HG02884 (cell line): Measurements from ENCODE around the gene FBXO3.
A peak's percentile ranks its signal among the peaks of the same experiment; 100 is the strongest.
"Not testable (repeated sequence)": the region's sequence is repeated elsewhere in the genome, so short reads cannot be mapped to it uniquely, and the experiment has no call there.

ENCODE experiments used
- ATAC-seq: cut with Tn5 transposase; IDR thresholded peaks from one replicate; pipeline ENCODE4 v1.9.1; 2021; ENCODE audit warnings: mild to moderate bottlenecking, moderate library complexity; ENCODE audit not compliant: unreplicated experiment

Gene FBXO3, protein sequence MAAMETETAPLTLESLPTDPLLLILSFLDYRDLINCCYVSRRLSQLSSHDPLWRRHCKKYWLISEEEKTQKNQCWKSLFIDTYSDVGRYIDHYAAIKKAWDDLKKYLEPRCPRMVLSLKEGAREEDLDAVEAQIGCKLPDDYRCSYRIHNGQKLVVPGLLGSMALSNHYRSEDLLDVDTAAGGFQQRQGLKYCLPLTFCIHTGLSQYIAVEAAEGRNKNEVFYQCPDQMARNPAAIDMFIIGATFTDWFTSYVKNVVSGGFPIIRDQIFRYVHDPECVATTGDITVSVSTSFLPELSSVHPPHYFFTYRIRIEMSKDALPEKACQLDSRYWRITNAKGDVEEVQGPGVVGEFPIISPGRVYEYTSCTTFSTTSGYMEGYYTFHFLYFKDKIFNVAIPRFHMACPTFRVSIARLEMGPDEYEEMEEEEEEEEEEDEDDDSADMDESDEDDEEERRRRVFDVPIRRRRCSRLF

DNA sequence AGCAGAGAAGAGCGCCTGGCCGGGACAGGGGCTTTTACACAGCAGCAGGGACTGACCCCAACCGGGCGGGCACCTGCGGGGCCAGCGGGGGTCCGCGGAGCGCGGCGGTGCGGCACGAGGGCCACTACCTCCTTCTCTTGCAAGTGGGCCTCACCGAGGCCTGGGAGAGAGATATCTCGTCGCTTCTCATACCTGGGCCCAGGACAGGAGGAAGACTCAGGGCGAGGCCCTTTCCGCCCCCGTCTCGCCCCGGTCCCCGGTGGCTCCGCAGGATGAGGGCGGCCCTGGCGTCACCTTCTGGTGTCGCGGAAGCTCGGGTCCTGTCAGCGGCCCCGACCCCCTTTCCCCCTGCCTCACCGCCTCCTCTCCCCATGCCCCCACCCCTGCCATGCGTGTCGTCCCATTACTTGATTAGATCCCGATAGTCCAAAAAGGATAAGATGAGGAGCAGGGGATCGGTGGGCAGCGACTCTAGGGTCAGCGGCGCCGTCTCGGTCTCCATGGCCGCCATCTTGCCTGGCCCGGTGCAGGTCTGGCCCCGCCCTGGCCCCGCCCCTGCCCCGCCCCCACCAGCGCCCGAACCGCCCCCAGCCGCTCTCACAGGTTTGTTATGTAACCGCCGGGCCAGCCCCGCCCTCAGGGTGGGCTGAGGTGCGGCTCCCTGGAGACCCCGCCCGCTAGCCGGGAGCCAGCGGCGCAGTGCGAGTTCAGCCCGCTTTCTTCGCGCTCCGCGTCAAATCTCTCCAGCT lies at the start of gene FBXO3:
TSS of gene FBXO3 (minus strand) at position 534 of the 749 bp plus-strand sequence. CDS start at position 511, 23 bp downstream.
- ATAC-seq, result peak; percentile 66

DNA sequence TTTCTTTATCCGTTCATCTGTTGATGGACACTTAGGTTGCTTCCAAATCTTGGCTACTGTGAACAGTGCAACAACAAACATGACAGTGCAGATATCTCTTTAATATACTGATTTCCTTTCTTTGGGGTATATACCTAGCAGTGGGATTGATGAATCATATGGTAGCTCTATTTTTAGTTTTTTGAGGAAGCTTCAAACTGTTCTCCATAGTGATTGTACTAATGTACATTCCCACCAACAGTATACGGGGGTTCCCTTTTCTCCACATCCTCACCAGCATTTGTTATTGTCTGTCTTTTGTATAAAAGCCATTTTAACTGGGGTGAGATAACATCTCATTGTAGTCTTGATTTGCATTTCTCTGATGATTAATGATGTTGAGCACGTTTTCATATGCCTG lies 48.7 kb upstream of the FBXO3 start:
- not testable (repeated sequence) for ATAC-seq

DNA sequence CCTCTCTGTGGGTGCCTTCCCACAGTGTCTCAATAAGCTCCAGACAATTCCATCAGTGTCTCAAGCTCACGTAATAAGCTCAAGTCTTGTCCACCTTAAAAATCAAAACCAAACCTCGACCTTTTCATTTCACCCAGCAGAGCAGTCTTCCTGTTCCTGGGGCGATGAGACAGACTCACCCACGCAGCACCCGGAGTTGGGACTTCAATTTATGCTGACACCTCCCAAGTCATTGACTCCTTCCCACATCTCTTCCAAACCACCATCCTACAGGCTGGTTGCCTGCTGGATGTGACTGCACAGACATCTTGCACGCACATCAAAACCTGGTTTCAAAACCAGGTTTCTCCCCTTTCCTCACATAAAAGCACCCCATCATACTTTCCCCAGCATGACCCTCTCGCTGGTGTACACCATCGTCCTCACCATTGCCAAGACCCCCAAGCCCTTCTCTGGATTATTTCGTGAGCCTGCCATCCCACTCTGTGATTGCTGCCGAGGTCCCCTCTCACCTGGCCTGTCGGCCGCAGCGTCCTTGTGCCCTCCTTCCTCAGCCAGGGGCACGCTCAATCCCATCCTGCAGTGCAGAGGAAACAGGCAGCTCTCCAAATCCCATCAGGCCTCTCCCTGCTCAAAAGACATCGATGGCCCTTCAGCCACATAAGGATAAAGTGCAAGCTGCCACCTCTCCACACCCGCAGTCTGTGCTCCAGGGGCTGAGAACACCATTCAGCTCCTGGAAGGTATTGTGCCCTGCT lies 45.1 kb upstream of the FBXO3 start:
- no peak for ATAC-seq

DNA sequence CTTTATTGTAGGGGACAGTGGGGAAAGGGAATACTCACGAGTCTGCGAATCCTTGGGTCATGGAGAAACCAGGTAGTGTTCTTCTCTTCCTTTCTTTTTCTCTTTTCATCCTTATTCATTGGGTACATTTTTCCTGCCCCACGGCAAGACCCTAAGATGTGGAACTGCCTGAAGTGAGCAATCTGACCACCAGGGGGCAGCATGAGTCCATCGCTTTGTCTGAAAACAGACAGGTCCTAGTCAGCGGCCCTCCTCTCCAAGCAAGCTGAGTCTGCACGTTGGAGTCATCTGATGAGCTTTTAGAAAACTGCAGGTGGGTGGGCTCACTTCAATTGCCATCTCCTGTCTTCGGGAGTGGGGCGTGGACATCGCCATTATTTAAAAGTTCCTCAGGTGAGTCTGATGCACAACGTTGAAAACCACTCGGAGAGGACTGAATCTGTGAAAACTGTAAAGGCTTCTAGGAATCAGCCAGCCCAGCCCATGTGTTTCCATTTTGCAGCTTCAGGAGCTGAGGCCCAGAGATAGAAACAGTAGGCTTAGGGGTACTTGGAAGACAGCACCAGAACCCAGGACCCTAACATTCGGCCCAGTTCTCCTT lies 34.0 kb upstream of the FBXO3 start:
- peak; percentile 65 for ATAC-seq

DNA sequence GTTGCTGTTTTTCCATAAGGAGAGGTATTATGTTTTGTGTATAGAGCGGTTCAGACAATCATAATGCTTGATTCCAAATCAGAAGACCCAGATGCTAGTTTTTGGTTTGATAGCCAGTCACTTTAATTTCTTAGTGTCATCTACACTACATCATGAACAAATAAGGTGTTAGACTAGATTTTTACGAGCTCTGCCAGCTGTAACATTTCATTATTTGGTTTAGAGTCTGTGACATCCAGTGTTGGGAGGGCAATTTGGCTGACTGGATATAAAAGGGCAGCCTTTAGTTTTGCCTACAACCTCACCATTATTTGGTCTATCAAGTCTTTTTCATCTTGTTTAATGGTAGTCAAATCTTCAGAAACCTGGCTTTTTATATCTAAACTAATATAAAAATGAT lies 30.2 kb upstream of the FBXO3 start:
- no peak for ATAC-seq

DNA sequence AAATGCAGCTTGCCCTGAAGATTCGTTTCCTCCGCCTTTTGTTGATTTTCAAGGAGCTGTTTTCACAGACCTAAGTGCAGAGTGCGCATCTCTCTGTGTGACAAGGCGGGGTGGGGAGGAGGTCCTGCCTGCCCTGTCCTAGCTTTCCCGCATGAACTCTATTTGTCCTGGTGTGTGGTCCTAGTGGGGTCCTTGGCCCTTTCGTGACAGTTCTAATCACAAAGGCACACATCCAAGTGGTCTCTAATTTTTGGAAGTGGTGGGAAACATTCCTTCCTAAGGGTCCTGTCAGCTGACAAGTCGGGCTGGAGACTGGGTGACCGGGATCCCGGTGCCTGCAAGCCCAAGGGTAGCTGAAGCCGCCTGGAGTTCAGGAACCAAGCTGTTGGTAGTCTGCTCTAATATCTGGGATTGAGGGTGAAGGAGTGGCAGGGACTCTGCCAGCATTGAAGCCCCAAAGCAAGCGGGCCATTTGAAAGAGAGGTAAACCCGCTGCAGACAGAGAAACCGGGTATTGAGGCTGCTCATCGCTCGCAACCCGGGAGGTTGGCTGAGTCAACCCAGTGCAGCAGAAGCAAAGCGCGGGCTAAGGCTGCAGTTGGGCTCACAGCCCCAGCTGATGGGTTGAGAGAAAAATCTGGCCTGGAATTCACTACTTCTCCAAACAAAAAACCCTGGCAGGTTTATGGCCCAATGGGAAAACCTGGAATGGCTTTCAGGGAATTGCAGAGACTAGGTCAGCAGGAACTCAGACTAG lies 28.1 kb upstream of the FBXO3 start:
- no peak for ATAC-seq

DNA sequence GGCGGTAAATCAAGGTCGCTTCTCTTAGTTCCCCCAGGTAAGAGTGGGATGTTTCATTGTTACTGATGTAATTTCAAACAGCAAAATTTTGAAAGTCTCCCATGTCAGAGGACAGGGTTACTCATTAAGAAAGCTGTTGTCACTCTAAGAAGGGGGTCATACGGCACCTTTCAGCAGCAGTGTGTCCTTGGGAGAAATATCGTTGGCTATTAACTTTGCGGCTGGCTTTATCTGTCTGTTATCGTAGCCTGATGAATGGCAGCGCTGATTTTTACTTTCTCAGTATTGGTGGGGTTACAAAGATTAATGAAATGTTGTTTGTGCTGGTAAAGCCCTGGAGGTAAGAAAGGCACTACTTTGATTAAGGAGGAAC lies 27.5 kb upstream of the FBXO3 start:
- no peak for ATAC-seq

DNA sequence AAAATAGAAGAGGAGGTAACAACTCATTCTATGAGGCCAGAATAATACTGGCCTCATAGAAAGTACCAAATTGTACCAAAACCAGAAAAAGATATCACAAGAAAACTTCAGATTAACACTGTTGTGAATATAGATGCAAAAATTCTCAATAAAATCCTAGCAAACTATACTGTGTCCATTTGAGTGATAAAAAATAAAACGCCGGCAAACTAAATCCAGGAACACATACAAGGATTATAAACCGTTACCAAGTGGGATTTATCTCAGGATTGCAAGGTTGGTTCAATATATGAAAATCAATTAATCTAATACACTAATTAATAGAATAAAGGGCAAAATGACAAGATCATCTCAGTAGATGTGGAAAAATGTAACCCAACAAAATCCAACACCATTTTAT lies 23.6 kb upstream of the FBXO3 start:
- no peak for ATAC-seq

DNA sequence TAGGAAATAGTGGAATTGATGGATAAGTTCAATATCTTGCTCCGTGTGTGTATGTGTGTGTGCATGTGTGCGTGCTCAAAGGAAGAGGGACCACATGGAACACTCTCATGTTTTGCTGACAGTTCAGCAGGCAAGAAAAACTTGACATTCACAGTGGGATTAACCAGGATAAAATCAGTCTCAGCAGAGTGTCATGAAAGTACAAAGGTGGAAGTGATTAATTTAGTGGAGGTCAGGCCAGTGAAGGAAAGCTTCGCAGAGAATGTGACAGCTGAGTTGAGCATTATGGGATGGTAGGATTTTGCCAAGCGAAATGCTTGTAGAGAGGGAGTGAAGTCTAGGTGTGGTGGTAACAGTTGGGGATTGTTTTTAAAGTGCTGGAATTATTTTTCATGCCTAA lies 15.7 kb upstream of the FBXO3 start:
- ATAC-seq, result no peak

DNA sequence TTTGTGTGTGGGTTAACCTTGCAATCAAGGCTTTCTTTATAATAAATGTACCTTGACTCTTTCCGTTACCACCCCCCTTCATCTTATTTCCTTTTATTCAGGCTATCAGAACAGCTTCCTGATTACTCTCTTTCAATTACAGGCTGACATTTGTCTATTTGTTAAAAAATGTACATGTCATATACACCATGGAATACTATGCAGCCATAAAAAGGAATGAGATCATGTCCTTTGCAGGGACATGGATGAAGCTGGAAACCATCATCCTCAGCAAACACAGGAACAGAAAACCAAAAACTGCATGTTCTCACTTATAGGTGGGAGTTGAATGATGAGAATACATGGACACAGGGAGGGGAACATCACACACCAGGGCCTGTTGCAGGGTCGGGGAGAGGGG lies 13.8 kb upstream of the FBXO3 start:
- ATAC-seq, result not testable (repeated sequence)

DNA sequence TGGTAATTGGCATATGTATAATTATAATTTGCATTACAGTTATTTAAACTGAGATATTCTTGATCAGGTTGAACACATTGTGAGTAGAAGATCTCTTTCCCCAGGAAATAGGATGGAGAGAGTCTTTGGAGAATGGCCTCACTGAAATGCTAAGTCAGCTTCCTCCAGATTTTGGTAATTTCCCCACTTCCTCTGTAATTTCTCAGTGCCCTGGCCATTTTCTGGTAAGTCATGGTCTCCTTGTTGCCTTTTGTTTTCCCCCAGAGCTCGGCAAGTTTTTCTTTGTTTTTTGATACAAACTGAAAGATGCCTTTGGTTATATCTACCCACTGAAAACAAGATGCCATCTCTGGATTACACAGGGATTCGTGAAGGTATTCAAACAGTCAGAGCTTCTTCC lies 12.8 kb upstream of the FBXO3 start:
- no peak for ATAC-seq

DNA sequence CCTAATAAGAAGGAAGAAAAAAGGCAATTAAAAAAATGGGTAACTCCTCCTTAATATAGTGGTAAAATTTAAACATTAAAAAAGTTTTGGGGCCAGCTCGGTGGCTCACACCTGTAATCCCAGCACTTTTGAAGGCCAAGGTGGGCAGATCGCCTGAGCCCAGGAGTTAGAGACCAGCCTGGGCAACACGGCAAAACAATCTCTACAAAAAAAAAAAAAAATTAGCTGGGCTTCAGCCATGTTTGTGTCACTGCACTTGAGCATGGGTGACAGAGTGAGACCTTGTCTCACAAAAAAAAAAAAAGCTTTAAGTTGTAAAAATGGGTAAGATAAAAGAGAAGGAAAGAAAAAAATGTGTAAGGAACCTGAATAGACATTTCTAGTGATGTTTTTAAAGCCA lies 11.3 kb upstream of the FBXO3 start:
- ATAC-seq, result no peak

DNA sequence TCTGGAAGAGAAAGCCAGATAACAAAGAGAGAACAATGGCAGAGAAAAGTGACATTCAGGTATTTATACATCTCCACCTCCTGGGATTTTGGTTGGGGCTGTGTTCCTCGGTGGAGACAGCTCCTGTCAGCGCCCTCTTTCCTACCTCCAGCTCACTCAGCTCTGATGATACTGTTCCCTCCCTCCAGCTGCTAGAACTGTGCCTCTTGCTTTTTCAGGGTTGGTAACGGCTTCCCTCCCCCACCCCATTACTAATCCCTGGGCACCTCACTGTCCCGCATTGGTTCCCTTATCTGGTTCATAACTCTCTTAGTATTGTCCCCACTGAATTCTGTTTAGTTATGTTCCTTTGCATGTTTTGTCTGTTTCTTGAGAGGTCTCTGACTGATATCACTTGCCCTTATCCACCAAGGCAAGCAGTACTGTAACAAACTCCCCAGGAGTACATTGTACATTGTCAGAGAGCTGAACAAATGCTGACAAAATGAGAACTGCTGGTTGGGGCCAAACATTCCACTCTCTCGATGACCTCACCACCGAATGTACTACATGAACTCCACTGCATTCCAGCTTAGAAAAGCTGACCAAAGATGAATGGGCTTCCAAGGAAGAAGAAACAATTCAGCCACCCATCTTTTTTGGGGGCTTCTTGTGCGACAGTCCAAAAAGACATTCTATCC lies 5.7 kb upstream of the FBXO3 start:
- ATAC-seq, result no peak

DNA sequence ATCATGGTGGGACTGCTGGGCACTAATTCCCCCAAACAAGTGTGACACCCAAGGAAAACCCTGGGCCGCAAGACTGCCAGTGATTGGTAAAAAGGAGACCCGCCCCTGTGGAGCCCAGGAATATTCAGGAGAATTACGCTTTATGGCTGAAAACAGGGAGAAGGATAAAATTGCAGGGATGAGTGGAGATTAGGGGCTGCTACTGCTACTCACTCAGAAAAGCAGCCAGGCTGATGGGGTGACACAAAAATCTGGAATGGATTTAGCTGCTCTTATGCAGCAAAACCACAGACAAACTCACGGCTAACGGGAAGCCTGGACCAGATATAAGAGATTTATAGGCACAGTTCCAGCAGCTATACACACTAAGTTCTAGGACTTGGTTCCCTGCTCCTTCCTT lies 4.4 kb upstream of the FBXO3 start:
- ATAC-seq, result no peak

DNA sequence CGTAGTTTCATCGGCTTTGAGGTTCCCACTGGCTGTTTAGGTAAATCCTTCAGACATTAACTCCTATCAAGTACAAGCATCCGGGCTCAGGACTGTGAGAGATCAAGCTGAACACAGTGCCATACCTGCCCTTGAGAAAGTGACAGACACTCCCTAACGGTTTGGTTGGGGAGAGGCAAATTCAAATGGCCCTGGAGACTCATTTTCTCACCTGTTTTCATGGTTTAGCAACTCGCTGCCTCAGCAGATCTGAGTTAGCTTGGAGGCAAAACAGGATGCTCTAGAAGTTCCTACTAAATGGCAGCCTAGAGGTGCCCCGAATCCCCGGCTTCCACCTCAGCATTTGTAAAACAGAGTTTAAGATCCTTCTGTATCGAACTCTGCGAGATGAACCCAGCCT lies 3.6 kb upstream of the FBXO3 start:
- ATAC-seq, result no peak

DNA sequence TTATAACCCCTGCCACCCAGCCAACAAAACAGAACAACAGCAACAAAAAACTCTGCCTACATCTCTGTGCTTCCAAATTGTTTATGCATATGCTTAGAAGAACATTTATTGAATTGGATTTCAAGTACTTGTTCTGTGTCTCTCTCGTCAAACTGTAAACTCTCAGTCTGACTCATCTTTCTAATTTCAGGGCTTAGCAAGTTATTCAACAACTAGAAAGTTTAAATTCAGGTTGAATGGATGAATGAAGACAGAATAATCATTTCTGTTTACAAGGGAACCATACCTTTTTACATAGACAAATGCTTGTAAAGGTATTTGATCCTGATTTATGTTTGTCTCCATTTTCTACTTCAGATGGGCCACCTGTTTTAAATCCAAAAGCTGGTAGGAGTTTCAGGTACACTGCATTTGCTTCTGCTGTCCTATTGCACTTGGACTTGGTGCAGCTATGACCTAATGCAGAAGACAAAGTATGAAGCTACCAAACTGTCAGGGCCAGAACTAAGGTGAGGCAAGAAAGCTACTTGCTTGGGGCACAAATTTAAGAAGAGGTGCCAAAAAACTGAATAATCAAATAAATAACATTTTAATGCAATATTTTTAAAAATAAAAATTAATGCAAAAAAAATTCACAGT lies 1.6 kb upstream of the FBXO3 start:
- no peak for ATAC-seq

DNA sequence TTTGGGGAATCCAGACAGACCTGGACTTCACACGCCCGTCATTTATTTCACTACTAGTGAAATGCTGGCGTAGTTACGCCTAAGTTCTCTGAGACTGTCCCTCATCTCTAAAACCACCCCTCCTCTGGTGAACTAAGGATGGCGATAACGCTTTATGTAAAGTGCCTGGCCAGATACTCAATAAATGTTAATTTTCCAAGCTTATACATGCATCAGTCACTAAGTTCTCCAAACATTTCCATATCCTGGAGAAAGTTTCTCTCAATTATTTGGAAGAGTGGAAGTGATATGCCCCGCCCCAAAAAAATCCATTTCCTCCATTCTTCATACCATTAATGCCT lies 1.1 kb upstream of the FBXO3 start:
- ATAC-seq, result no peak

DNA sequence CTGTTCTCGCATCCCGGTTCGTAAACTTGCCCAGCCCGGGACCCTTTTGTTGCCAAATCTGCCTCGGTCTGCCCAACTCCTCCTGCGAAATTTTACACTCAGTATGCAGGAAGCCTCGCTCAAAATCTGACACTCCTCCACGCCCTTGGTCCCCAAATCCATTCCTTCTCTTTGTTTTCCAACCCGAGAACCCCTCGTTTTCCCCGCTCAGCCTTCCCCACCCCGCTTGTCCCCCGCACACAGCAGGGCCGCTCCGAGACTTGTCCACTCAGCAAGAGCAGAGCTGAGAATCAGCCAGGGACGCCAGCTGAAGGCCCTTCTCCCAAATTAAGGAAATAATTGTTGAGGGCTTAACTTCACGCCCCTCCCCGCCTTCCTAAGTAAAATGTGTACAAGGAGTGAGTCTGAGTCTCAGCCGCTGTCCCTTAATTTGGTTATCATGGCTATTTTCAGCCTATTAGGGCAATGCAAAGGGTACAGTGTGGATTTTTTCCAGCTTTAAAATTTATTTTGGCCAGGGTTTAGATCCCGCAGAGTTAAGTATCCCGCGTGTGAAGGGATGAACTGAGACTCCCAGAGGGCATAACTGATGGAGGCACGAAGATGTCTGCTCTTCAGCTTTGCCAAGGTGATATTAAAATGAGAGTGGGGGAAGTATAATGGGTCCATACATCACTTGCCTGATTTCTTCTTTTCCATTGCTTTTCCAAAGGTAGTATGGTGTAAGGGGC lies 581 bp upstream of the FBXO3 start:
- ATAC-seq, result no peak
